NCI-H1417 treated with DMSO at 0.1 percent for 48 hours (cell line): Measurements from ENCODE around the gene SNX20.

Source experiments
- DNase-seq: peaks from one replicate; lab custom pipeline; 2025; lab: John Stamatoyannopoulos, UW

The SNX20 gene

DNA sequence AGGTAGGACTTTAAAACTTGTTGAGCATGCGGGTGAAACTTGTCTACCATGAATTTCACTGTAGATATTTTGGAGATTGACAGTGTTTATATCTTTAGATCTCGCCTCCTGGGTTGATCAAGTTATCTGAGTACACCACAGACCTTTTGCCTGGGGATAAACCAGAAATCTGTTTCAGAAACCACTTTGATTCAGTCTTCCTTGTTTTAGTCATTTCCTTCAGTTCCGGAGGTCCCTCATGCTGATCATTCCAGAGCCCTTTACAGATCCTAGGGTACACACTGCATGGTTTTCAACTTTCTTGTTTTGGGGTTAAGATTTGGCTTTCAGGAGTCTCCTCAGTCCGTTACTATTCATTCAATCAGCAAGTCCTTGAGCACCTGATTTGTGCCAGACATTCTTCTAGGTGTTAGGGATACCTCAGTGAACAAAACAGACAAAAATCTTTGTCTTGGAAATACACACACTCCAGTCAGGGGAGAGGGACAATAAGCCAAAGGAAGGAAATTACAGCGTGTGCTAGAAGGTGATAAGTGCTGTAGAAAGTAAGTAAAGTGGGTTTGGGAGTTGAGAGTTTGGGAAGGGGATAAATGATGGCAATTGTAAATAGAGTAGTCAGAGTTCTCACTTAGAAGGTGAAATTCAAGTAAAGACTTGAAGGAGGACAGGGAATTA is 24.5 kb upstream of the SNX20 start:
- no peak for DNase-seq

DNA sequence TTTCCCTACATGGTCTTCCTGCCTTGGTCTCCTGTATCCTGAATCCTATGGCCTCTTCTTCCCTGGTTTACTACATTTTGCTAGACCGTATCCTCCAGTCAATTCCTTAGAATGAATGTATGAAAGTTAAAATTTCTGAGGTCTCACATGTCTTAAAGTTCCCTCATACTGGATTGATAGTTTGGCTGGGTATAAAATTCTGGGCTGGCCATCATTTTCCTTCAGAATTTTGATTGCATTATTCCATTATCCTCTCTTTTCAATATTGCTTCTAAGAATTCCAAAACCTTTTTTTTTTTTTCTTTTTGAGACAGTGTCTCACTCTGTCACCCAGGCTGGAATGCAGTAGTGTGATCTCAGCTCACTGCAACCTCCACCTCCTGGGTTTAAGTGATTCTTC is 23.1 kb upstream of the SNX20 start:
- no peak for DNase-seq

- no peak for DNase-seq
Observed at GRCh38 chr16:50702725-50703124, 21.6 kb upstream of the SNX20 start.

DNA sequence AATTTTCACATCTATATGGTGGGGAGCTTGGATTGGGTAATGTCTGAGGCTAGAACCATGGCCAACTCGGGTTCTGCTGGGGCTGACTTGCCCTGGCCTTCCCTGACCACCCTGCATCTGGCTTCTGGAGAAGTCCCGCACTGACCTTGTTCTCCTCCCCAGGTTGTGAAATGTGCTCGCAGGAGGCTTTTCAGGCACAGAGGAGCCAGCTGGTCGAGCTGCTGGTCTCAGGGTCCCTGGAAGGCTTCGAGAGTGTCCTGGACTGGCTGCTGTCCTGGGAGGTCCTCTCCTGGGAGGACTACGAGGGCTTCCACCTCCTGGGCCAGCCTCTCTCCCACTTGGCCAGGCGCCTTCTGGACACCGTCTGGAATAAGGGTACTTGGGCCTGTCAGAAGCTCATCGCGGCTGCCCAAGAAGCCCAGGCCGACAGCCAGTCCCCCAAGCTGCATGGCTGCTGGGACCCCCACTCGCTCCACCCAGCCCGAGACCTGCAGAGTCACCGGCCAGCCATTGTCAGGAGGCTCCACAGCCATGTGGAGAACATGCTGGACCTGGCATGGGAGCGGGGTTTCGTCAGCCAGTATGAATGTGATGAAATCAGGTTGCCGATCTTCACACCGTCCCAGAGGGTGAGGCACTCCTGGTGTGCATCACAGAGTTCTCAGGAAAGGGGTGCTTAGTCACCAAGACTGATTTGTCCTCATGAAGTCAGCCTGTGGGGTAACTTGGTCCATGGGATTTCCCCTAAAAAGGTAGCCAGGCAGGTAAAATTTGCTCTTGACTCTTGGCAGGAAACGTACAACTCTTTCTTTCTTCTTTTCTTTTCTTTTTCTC is 18.4 kb upstream of the SNX20 start:
- DNase-seq: no peak

DNA sequence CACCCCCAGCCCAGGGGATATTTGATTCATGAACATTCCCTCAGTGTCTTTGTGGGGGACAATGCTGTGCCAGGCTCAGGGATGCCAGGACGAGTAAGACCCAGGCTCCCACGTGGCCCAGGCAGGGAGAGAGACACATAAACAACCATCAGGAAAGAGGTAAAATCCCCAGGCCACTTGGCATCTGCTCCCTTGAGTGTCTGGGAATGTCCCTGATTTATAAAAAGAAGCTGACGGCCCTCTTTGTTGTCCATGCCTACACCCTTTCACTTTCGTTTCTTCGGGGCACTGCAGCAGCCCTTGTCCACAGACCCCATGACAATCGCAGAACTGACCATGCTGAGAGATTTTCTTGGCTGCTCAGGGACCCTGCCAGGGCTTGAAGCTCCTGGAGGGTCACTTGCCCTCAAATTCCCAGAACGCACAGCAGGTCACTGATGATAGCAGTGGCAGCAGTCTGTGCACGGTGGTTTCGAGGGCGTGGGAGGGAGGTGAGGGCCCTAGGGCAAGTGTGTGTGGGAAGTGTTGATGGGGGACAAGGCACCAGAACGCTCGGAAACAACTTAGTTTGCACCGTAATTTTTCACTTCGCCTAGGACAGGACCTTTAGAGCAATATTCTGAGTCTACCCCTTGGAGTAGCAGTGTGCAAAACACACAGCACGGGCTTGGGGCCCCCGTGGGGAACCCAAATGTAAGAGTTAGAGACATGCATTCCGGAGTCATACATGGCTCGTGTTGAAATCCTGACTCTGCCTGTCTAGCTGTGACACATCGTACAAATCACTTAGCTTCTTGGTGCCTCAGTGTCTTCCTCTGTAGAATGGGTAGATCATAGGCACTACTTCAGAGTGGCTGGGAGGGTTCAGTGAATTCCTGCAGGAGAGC is 17.0 kb upstream of the SNX20 start:
- no peak for DNase-seq

- DNase-seq: no peak
Observed at GRCh38 chr16:50697421-50697715, 16.3 kb upstream of the SNX20 start.

DNA sequence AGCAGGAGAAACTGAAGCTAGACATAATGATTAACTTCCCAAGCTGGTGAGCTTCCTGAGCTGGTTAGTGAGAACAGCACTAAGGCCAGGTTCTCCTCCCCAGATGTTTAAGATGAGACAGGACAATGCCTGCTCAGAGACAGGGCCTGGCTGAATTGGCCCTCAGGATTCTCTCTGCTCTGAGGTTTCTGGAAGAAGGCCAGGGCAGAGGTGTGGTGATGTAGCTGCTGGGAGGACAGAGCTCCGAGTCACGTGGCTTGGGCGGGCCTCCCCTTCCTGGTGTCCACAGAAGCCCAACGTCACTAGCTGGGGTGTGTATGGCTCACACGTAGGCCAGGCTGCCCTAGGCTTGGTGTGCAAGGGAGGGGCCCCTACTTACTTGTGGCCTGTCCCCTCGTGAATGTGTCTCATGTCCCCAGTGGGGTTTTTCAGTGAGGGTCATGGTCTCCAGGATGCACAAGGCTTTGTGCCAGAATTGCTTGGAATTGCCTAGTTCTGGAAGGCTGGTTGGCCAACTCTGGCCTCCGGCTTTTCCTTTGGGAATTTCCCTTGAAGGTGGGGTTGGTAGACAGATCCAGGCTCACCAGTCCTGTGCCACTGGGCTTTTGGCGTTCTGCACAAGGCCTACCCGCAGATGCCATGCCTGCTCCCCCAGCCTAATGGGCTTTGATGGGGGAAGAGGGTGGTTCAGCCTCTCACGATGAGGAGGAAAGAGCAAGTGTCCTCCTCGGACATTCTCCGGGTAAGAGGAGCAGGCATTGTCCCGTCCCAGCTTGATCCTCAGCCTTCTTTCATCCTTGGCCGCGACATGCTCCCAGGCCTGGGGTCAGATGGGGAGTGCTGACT is 15.7 kb upstream of the SNX20 start:
- DNase-seq: no peak

- no peak for DNase-seq
Observed at GRCh38 chr16:50696126-50696525, 15.0 kb upstream of the SNX20 start.

GRCh38 chr16:50695017-50696000 is 14.2 kb upstream of the SNX20 start:
- no peak for DNase-seq

DNA sequence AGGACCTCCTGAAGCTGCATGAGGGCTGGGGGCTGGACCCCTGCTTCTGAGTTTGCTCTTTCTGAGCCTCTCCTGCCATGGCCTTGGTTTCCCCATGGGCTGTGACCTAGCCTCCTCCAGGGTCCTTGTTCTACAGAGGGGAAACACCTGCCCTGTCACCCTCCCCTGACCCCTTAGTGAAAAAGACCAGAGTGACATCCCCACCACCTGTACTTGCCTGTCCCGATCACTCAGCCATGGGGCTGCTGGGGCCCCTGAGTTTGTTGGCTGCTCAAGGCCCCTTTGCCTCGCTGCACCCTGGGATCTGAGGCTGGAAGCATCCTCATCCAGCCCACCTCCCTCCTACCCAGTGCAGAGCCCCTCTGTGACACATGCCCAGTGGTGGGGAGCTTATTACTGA is 13.1 kb upstream of the SNX20 start:
- DNase-seq: no peak

DNA sequence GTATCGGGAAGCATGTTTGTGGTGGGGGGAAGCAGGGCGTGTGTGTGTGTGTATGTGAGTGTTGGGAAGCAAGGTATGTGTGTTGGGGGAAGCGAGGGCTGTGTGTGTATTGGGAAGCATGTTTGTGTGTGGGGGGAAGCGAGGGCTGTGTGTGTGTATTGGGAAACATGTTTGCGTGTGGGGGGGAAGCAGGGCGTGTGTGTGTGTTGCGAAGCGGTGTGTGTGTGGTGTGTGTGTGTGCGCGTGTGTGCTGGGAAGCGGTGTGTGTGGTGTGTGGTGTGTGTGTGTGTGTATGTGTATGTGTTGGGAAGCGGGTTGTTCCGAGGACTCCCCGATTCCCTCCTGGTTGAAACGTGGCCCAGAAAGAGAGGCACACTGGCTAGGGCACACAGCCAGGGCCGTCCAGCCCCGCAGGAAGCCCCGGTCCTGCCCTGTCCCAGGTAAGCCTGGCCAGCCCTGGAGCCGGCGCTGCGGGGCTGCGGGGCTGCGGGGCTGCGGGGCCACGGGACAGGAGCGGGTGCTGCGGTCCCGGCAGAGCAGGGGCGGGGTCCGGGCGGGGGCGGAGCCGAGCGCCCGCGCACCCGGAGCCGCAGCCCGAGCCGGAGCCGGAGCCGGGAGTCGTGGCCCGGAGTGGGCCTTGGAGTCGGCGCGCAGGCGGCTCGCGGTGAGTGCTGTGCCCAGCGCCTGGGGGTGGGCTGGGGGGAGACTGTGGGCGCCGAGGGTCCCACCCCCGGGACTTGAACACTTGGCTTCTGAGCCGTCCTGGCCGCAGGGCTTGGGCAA is 12.1 kb upstream of the SNX20 start, which contains the start of gene NOD2:
TSS of gene NOD2 (plus strand) at position 608 of the 783 bp plus-strand sequence. CDS start 5,890 bp downstream, outside the sequence.
- DNase-seq: no peak

DNA sequence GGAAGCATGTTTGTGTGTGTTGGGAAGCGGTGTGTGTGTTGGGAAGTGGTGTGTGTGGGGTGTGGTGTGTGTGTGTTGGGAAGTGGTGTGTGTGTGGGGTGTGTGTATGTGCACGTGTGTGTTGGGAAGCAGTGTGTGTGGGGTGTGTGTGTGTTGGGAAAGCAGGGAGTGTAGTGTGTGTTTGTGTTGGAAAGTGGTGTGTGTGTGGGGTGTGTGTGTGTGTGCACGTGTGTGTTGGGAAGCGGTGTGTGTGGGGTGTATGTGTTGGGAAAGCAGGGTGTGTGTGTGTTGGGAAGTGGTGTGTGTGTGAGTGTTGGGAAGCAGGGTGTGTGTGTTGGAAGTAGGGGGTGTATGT is 11.5 kb upstream of the SNX20 start:
- no peak for DNase-seq

- DNase-seq: no peak
Observed at GRCh38 chr16:50690177-50690576, 9.1 kb upstream of the SNX20 start.

DNA sequence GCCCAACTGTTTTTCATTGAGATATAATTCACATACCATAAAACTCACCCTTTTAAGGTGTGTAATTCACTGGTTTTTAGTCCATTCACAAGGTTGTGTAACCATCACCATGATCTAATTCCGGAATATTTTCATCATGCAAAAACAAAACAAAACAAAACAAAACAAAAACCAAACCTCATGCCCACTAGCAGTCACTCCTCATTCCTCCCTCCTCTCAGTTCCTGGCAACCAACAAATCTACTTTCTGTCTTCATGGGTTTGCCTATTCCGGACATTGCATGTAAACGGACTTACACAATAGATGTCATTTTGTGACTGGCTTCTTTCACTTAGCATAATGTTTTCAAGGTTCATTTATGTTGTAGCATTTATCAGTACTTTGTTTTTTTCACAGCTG is 7.8 kb upstream of the SNX20 start:
- DNase-seq: no peak

- DNase-seq: no peak
Observed at GRCh38 chr16:50688083-50688482, 7.0 kb upstream of the SNX20 start.

DNA sequence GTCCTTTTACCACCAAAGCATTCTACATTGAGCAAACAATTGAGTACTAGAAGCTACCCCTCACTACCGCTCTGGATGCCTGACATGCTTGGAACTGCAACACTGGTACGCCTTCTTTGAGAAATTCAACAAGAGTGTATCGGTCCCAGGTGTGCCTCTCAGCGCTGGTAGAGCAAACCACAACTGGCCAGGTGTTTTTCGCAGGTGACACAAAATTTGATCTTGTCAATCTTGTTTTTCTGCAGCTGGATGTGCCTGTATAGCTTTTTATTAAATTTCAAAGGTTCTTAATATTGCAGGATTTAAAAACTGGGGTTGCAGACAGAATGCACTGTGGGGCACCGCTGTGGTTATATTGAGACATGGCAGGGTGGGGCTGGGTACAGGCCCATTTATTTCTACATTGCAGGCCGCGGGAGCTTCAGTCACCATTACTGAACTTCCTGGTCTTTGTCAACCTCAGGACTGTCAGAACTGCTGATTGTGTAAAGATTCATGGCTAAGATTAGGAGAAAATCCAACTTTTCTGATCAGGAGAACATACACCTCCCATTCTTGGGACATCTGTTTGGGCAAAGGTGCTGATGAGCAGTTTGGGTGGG is 4.5 kb upstream of the SNX20 start:
- no peak for DNase-seq

DNA sequence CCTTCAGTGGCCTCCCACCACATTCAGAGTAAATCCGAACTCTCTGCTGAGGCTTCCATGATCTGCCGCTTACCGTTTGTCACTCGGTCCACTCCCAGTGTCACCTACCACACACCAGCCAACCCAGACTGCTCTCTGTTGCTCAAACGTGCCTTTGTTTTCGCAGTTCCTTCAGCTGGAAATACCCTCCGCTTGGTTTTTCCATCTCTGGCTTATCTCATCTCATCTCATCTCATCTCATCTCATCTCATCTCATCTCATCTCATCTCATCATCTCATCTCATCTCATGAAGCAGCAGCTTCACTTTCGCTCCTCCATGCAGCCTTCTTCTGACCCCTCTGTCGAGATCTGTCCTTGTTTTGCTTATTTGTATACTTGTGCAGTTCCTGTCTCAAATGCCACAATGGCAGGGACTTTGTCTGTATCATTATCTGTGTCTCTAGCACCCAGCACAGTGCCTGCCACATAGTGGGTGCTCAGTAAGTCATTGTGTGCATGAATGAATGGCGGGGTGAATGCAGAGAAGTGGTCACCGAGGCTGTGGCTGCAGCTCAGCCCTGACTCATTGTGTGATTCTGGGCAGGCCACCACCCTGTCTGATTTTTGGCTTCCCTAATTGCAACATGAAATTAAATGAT is 3.8 kb upstream of the SNX20 start:
- no peak for DNase-seq

DNA sequence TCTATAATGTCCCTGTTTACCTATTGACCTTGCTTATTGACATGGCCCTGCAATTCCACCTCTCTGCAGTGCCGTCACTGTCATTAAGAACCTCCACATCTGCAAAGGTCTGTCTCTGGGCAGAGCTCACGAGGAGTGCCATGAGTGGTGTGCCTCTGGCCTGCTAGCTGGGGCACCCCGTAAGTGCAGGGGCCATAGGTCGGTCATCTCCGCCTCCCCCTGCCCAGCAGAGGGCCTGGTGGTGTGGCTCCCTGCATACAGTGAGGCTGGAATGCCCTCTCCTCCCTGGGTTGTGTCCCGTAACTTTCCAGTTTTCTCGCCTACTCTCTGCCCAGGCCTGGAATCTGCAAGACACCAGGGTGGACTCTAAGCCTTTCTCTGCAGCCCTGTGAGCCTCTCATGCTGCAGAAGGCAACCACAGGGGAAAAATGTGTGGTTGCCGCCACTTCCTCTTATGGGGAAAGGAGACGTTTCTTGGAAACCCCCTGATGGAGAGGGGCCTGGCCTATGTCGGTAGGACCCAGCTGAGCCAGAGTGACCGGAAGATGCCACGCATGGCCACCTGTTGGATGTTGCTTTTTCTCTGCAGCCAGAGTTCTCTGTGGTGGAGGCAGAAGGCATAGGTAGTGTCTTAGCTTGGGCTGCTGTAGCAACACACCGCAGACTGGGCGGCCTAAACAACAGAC is 2.7 kb upstream of the SNX20 start:
- DNase-seq: no peak
